CD4-positive, alpha-beta T cell (primary cell): Measurements from ENCODE around the gene NDUFA8. TPM values are rescaled to one million over a fixed set of nuclear protein-coding genes. Genes with fewer than 3 reads are reported as not detected.

Source experiments
- ATAC-seq: fragments of 200-7000 bp; cut with Tn5 transposase; one replicate; pipeline ENCODE4 v1.10.0; 2022; ENCODE audit warnings: mild to moderate bottlenecking; ENCODE audit not compliant: poor library complexity
- CTCF ChIA-PET: fragments of 350-600 bp; sonication (Branson Sonifier 250); formaldehyde crosslinking; loops from one replicate; lab custom pipeline; 2021; ENCODE audit warnings: antibody characterized with exemption, inconsistent platforms; lab: Charles Lee
- POLR2A ChIA-PET: fragments of 350-600 bp; sonication (Branson Sonifier 250); formaldehyde crosslinking; loops from one replicate; lab custom pipeline; 2021; ENCODE audit warnings: antibody characterized with exemption, inconsistent platforms; lab: Charles Lee
- DNase-seq, 14 experiments: peaks; one replicate each; pipeline ENCODE4 v3.0.0-alpha.2; 2013 to 2020; ENCODE audit warnings: mixed read lengths in 2 of 14
- H3K27ac ChIP-seq, 2 donors: one replicate each; pipeline versions ENCODE4 v1.5.1 to v1.7.0; 2013; ENCODE audit warnings: low read length in 2 of 2, low read depth in 1 of 2, mild to moderate bottlenecking in 1 of 2
- H3K27me3 ChIP-seq, 2 experiments: 1 replicate in 1 of 2; 2 replicates in 1 of 2; pipeline versions ENCODE4 v1.6.1 to v1.7.0; 2013; ENCODE audit warnings: low read length in 2 of 2, control low read depth in 1 of 2, mild to moderate bottlenecking in 1 of 2, moderate library complexity in 1 of 2; ENCODE audit not compliant: insufficient read depth in 2 of 2, control insufficient read depth in 1 of 2
- H3K36me3 ChIP-seq: one replicate; pipeline ENCODE4 v1.6.1; 2013; ENCODE audit warnings: low read length, control low read depth; ENCODE audit not compliant: insufficient read depth
- H3K4me1 ChIP-seq: one replicate; pipeline ENCODE4 v1.6.1; 2013; ENCODE audit warnings: low read length, control low read depth; ENCODE audit not compliant: insufficient read depth
- H3K4me3 ChIP-seq: one replicate; pipeline ENCODE4 v1.5.1; 2013; ENCODE audit warnings: mild to moderate bottlenecking, low read length, moderate library complexity
- H3K9me3 ChIP-seq, 2 experiments: 1 replicate in 1 of 2; 2 replicates in 1 of 2; pipeline versions ENCODE4 v1.6.1 to v1.7.0; 2013; ENCODE audit warnings: low read length in 2 of 2, mild to moderate bottlenecking in 2 of 2, control low read depth in 1 of 2, moderate library complexity in 1 of 2; ENCODE audit not compliant: control insufficient read depth in 1 of 2, insufficient read depth in 1 of 2
- H3K27ac Mint-ChIP-seq: one replicate; pipeline ENCODE4 v1.8.0; 2020; ENCODE audit warnings: mixed read lengths
- H3K27me3 Mint-ChIP-seq: one replicate; pipeline ENCODE4 v1.8.0; 2021; ENCODE audit warnings: mixed read lengths
- H3K36me3 Mint-ChIP-seq: one replicate; pipeline ENCODE4 v1.8.0; 2021; ENCODE audit warnings: low read depth, mixed read lengths
- H3K4me1 Mint-ChIP-seq: one replicate; pipeline ENCODE4 v1.8.0; 2021; ENCODE audit warnings: low read depth, mixed read lengths
- H3K4me3 Mint-ChIP-seq: one replicate; pipeline ENCODE4 v1.8.0; 2020; ENCODE audit warnings: mild to moderate bottlenecking, mixed read lengths
- H3K9me3 Mint-ChIP-seq: one replicate; pipeline ENCODE4 v1.8.0; 2020; ENCODE audit warnings: mixed read lengths
- CTCF ChIP-seq: fragments of 200-600 bp; IDR thresholded peaks from one replicate; pipeline ENCODE4 v1.8.0; 2022; ENCODE audit warnings: antibody characterized with exemption, mild to moderate bottlenecking
- intact Hi-C, 2 experiments: fragments of 100-400 bp; cut with DNase I in 1 of 2; cut with micrococcal nuclease in 1 of 2; formaldehyde crosslinking; loops; one replicate each; pipeline versions ENCODE4 v1.15.1 to v1.9.0; 2023 to 2025; cut with DNase I, micrococcal nuclease
- microRNA-seq: library from miRNA; unstranded; fragments of <30 nt; microRNA quantifications from one replicate; pipeline ENCODE4 v1.2.0, GENCODE V29; 2021; ENCODE audit warnings: borderline microRNAs expressed, borderline replicate concordance
- total RNA-seq, 174 experiments: library from RNA in 2 of 174; stranded (reverse) in 2 of 174; gene quantifications; one replicate each; pipeline ENCODE4 v1.2.3 and lab custom pipeline; 2021 to 2026

Gene NDUFA8
- total RNA-seq, 2 experiments from 2014 or later, result 4.5 to 5.0 TPM

DNA sequence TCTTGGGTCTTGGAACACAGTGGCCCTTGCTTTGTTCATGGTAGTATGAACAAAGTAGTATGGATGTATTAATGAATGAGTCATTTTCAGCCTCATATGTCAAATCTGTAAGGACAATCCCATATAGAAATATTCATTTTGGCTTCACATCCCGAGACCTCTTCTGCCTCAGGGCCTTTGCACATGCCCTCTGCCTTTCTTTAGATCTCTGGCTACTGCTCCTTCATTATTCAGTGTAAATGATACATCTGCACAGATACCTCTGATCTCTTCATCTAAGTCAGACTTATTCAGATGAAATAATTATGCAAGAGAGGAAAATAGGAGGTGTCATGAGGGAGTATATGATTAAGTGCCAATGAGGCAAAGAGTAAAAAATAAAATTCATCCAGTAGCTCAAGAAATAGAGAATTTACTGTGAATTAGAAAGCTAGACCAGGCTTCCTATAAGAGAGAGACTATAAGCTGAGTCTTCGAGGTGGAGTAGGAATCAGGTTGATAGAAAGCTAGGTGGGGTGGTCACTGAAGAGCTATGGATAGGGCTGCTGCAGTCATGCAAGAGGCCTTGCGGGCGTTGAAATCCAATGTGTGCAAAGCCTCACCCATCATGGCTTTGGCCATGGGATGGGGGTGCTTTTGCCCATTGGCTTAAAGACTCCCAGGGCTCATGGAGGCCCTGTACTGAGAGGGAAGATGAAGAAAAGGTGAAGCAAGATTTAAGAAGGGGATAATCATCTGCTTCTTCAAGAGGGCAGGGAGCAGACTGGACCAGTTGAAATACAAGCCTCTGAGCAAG is 62.8 kb downstream of the NDUFA8 start:
- Histone ChIP-seq H3K27ac (no peak overlapping the region), H3K36me3 (no peaks in the 10 kb centered on the region), H3K9me3 (no peaks in the 10 kb centered on the region), H3K4me3 (no peak overlapping the region), H3K27me3 (no peaks in the 10 kb centered on the region), H3K4me1 (peaks cover 29% of the 10 kb centered on the region)
- ATAC-seq, result no peak
- H3K27me3 Mint-ChIP-seq, result peaks cover 4% of the 10 kb centered on the region
- no peak for DNase-seq
- ChIA-PET CTCF (interaction anchor here (1.0 kb wide), 1 partner anchor 28 kb away, joined by 3 read pairs; no protein-coding TSS in a partner anchor), POLR2A (no interaction called here)
- H3K27ac Mint-ChIP-seq, result no peak overlapping the region
- intact Hi-C loops, result loop anchor here (5.0 to 10.0 kb wide), 6 partner anchors 60 to 1828 kb away; partner anchors contain the start of genes MORN5 (in 1 of the 2), NDUFA8 (in 1 of the 2), PDCL (in 1 of the 2) and RC3H2 (in 1 of the 2)
- TF ChIP-seq CTCF, result no peak
- peaks cover 28% of the 10 kb centered on the region for H3K4me1 Mint-ChIP-seq
- peak overlapping the region; percentile 4 for H3K4me3 Mint-ChIP-seq
- H3K9me3 Mint-ChIP-seq, result no peaks in the 10 kb centered on the region
- H3K36me3 Mint-ChIP-seq, result no peaks in the 10 kb centered on the region

DNA sequence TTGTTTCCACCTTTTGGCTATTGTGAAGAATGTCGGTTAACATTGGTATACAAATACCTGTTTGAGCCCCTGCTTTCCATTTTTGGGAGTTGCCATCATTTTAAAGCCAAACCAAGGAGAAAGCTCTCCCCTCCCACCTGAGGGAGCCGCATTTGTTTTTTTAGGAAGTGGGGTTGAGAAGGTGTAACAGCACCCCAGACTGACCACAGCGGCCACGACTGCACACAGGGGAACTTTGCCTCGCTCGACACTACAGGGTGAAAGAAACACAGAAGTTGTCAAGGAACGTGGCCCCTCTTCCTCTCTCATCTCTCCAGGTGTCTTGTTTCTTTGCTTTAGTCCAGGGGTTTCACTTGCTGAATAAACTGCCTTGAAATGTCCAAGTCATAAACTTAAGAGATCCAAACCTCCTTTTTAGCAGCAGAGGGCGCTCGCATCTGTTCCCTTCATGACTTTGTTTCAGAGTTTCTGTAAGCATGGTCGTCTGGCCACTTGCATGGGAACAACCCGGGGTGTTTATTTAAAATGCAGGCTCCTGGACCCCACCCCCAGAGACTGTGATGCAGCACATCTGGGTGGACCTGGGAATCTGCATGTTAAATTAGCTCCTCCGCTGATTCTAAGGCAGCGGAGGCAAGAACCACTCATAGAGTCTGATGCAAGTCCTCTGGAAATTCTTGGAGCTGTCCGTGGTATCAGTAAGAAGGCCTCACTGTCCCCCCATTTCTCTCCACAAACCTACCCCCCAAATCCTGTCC is 64.4 kb downstream of the NDUFA8 start:
- peaks cover 44% of the 10 kb centered on the region for H3K4me1 Mint-ChIP-seq
- no peak overlapping the region for H3K27ac Mint-ChIP-seq
- no peak for ATAC-seq
- H3K36me3 Mint-ChIP-seq, result no peaks in the 10 kb centered on the region
- POLR2A ChIA-PET, result no interaction called here
- DNase-seq, result peak; percentile 18 to 76 (median 34)
- no peaks in the 10 kb centered on the region for H3K9me3 Mint-ChIP-seq
- H3K36me3 ChIP-seq, result no peaks in the 10 kb centered on the region
- peaks cover 4% of the 10 kb centered on the region for H3K27me3 Mint-ChIP-seq
- TF ChIP-seq CTCF, result peak; percentile 67
- CTCF ChIA-PET, result interaction anchor here (1.5 kb wide), 1 partner anchor 256 kb away, joined by 6 read pairs; no protein-coding TSS in a partner anchor
- H3K27me3 ChIP-seq, result no peaks in the 10 kb centered on the region
- H3K4me3 ChIP-seq, result no peak overlapping the region
- H3K4me1 ChIP-seq, result peaks cover 43% of the 10 kb centered on the region
- H3K4me3 Mint-ChIP-seq, result peak overlapping the region; percentile 46
- no peak overlapping the region for H3K27ac ChIP-seq
- intact Hi-C loops, result loop anchor here (2.0 to 10.0 kb wide), 7 partner anchors 62 to 1830 kb away; partner anchors contain the start of genes MORN5 (in 1 of the 2), NDUFA8 (in 1 of the 2), PDCL (in 1 of the 2) and RC3H2 (in 1 of the 2)
- no peaks in the 10 kb centered on the region for H3K9me3 ChIP-seq

Small RNA genes within 50 kb of the gene (microRNA-seq; reads per million reads assigned to microRNA genes)
- gene MIR4478, result not detected

Other genes with a start within 250 kb of the NDUFA8 start
- gene TTLL11, start 66.5 kb downstream of the NDUFA8 start, total RNA-seq, result 1 to 10 TPM; 1.6 to 2.3 TPM
- not detected for gene MORN5, start 129 bp upstream of the NDUFA8 start, total RNA-seq
- gene LHX6, start 69.2 kb upstream of the NDUFA8 start, total RNA-seq, result not detected
- 10 to 100 TPM; 25.9 to 27.0 TPM for gene RBM18, start 105.1 kb upstream of the NDUFA8 start, total RNA-seq
- gene MRRF, start 105.1 kb upstream of the NDUFA8 start, total RNA-seq, result 10 to 100 TPM; 18.4 to 18.7 TPM
- gene PTGS1, start 211.2 kb upstream of the NDUFA8 start, total RNA-seq, result under 1 TPM; 0.14 to 0.27 TPM